GM12801 (cell line): Measurements from ENCODE around the gene PHIP.

Experiments
- CTCF ChIP-seq: IDR thresholded peaks from one replicate; pipeline ENCODE4 v1.5.1; 2011; ENCODE audit warnings: control low read depth; ENCODE audit not compliant: insufficient read length; ENCODE audit errors: extremely low read depth

Gene PHIP

GRCh38 chr6:78908621-78909020 lies 169.4 kb downstream of the PHIP start:
- TF ChIP-seq CTCF = no peak

GRCh38 chr6:78896227-78896626 lies 181.8 kb downstream of the PHIP start:
- no peak for TF ChIP-seq CTCF
